ENCODE measurements around the gene TEDC2. TPM values are rescaled to one million over a fixed set of nuclear protein-coding genes. Genes with fewer than 3 reads are reported as not detected.
A peak's percentile ranks its signal among the peaks of the same experiment; 100 is the strongest.

The TEDC2 gene
- 1 to 10 TPM in 2 of 4 donors, not detected in 2; 1.8 to 7.0 TPM for total RNA-seq

DNA sequence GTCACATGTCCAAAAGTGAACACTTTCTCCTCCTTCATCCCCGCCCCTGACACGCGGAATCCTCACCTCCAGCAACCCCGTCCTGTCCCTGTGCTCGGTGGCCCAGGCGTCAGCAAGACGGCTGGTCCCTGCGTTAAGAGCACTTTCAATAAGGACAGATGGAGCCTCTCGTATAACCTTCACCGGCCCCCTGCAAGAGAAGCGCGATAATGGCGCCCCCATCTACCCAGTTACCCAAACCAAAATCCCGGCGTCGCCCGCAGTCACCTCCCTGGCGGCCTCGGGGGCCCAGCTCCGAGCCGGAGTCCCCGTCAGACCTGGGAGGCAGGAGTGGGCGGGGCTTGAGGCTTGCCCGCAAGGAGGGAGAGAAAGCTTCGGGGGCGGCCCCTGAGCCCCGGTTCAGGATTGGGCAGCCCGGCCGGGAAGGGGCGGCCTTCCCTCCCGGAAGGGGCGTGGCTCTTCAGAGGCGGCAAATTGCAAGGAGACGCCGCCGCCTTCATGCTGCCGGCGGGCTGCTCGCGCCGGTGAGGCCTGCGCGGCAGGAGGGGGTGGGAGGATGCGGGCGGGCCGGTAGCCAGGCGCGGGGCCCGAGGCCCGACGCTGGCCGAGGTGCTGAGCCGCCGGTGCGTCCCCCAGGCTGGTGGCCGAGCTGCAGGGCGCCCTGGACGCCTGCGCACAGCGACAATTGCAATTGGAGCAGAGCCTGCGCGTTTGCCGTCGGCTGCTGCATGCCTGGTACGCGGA is at the start of gene TEDC2:
TSS of gene TEDC2 (plus strand) at position 463 of the 744 bp plus-strand sequence. CDS start at position 499, 36 bp downstream.
- intact Hi-C loops (cut with DNase I; ENCODE audit: low total_unique reads): no loop called here
- peak within 1 kb of the TSS; percentile 46 to 56 for H3K4me3 ChIP-seq
- H3K27ac ChIP-seq: peak within 1 kb of the TSS; percentile 26 to 34
- H3K9me3 ChIP-seq: no peaks in the 10 kb centered on the region
- peak; percentile 94 to 95 for DNase-seq
- no peak for TF ChIP-seq CTCF (IDR thresholded peaks at IDR 0.05)
- no peak for TF ChIP-seq POLR2A (IDR thresholded peaks at IDR 0.05)
- H3K4me1 ChIP-seq: peaks cover 0 to 6% of the 10 kb centered on the region in 2 donors
- H3K27me3 ChIP-seq: no peaks in the 10 kb centered on the region
- no peaks in the 10 kb centered on the region for H3K36me3 ChIP-seq

- intact Hi-C loops (cut with DNase I; ENCODE audit: low total_unique reads): no loop called here
- Histone ChIP-seq H3K9me3 (no peaks in the 10 kb centered on the region), H3K27me3 (peaks cover 0 to 5% of the 10 kb centered on the region in 2 donors), H3K36me3 (no peaks in the 10 kb centered on the region), H3K4me3 (no peak overlapping the region), H3K27ac (no peak overlapping the region), H3K4me1 (no peaks in the 10 kb centered on the region)
- no peak for TF ChIP-seq POLR2A (IDR thresholded peaks at IDR 0.05)
- TF ChIP-seq CTCF (IDR thresholded peaks at IDR 0.05): no peak
- no peak for DNase-seq
These were observed 44.8 kb upstream of the TEDC2 start for GRCh38 chr16:2415085-2415484.

DNA sequence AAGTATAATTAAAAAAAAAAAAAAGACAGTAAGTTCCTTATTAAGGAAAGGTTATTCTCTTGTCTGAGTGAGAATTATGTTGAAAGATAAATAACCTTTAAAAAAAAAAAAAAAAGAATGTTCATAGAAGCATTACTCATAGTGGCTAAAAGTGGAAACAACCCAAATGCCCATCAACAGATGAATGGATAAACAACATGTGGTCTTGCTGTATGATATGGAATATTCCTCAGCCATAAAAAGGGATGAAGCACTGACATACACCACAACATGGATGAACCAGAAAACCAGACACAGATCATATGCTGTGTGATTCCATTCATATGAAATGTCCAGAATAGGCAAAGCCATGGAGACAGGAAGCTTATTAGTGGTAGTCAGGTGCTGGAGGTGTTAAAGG is 39.9 kb upstream of the TEDC2 start:
- intact Hi-C loops (cut with DNase I; ENCODE audit: low total_unique reads): no loop called here
- no peak for TF ChIP-seq POLR2A (IDR thresholded peaks at IDR 0.05)
- no peak for TF ChIP-seq CTCF (IDR thresholded peaks at IDR 0.05)
- Histone ChIP-seq H3K27me3 (peaks cover 0 to 2% of the 10 kb centered on the region in 2 donors), H3K9me3 (no peaks in the 10 kb centered on the region), H3K4me3 (no peak overlapping the region), H3K4me1 (no peaks in the 10 kb centered on the region), H3K27ac (no peak overlapping the region), H3K36me3 (no peaks in the 10 kb centered on the region)
- no peak for DNase-seq

DNA sequence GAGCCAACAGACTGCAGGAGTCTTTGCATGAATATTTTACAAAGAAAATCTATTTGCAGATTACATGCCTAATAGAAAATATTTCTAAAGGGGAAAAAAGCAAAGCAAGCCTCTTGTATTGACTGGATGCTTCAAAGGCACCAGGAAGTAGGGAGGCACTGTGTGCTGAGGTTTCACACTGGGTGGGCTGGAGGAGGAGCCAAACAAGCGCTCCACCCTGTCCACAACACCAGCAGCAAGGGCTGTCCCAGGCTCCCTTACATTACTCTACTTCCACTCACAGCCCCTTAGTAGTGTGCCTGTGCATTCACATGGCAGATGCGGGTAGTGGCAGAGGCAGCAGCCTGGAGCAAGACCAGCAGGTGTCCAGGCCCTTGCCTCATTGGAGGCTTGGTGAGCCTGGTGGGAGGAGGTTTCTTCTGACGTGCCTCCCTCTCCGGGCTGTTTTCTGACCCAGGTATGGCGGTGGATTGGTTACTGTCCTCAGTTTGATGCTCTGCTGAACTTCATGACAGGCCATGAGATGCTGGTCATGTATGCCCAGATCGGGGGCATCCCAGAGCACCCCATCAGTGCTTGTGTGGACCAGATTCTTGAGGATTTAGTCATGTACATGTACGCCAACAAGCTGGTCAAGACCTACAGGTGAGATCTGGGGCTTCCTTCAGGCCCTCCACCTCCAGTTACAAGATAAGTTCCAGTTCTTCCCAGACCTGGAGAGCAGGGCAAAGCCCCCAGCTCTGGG is 37.6 kb upstream of the TEDC2 start:
- TF ChIP-seq CTCF (IDR thresholded peaks at IDR 0.05) (no peak), POLR2A (IDR thresholded peaks at IDR 0.05) (no peak)
- intact Hi-C loops (cut with DNase I; ENCODE audit: low total_unique reads): no loop called here
- Histone ChIP-seq H3K4me3 (no peak overlapping the region), H3K9me3 (no peaks in the 10 kb centered on the region), H3K27me3 (no peaks in the 10 kb centered on the region), H3K36me3 (no peaks in the 10 kb centered on the region), H3K27ac (no peak overlapping the region), H3K4me1 (no peaks in the 10 kb centered on the region)
- no peak for DNase-seq

Measured in uterus (tissue), 4 donors.